ENCODE results near the gene ADARB1. TPM values are rescaled to one million over a fixed set of nuclear protein-coding genes. Genes with fewer than 3 reads are reported as not detected.

Gene ADARB1
- polyA plus RNA-seq, 3 donors = 0.40 to 2.6 (median 1.0) TPM

- no peak overlapping the region for H3K4me3 Mint-ChIP-seq
- Histone ChIP-seq H3K4me3 (replicated peaks in 1 of 3; ENCODE audit: low read depth in 2 of 3, low read length in 3 of 3) (no peak overlapping the region), H3K9me3 (replicated peaks in 1 of 2; ENCODE audit: control insufficient read depth in 1 of 2, insufficient read depth in 1 of 2, low read length in 2 of 2) (no peaks in the 10 kb centered on the region), H3K27me3 (ENCODE audit: control insufficient read depth in 2 of 2, insufficient read depth in 2 of 2, low read length in 2 of 2) (peaks cover 11 to 15% of the 10 kb centered on the region in 2 donors), H4K20me1 (ENCODE audit: insufficient read depth, low read length) (no peaks in the 10 kb centered on the region), H3K4me2 (replicated peaks; ENCODE audit: extremely low read depth, low read length, poor library complexity, severe bottlenecking) (no peak overlapping the region), H3K9ac (ENCODE audit: insufficient read depth, low read length, poor library complexity, severe bottlenecking) (no peak overlapping the region), H3K79me2 (ENCODE audit: insufficient read depth, low read length) (no peaks in the 10 kb centered on the region), H3K27ac (ENCODE audit: low read depth in 1 of 2, low read length in 2 of 2) (no peak overlapping the region), H3K36me3 (replicated peaks in 1 of 2; ENCODE audit: control insufficient read depth in 1 of 2, insufficient read depth in 2 of 2, low read length in 2 of 2) (no peaks in the 10 kb centered on the region), H3K4me1 (ENCODE audit: control insufficient read depth in 1 of 2, insufficient read depth in 2 of 2, low read length in 2 of 2) (peaks cover 28 to 33% of the 10 kb centered on the region in 2 donors), H2AFZ (ENCODE audit: insufficient read depth, low read depth, low read length, poor library complexity, severe bottlenecking) (no peak overlapping the region)
- WGBS (ENCODE audit: insufficient coverage) = 91% methylated on average over 3 of the region's 5 CpGs
- peaks cover 14 to 38% (median 20%) of the 10 kb centered on the region in 3 donors for H3K27me3 Mint-ChIP-seq (ENCODE audit: low read depth in 3 of 3)
- no peak for TF ChIP-seq CTCF (IDR thresholded peaks at IDR 0.05)
- H3K27ac Mint-ChIP-seq = no peak overlapping the region
- H3K4me1 Mint-ChIP-seq = peaks cover 39% of the 10 kb centered on the region
- no peak for DNase-seq
- intact Hi-C loops (cut with micrococcal nuclease) = loop anchor here in 1 of 2 donors (2.0 to 10.0 kb wide), 2 partner anchors 51 to 265 kb away; partner anchors contain the start of gene SUMO3
- peaks cover 0 to 8% (median 2%) of the 10 kb centered on the region in 7 donors for H3K9me3 Mint-ChIP-seq
- H3K36me3 Mint-ChIP-seq = peaks cover 10% of the 10 kb centered on the region in 2 donors
These were observed 5.9 kb downstream of the ADARB1 start for GRCh38 chr21:45080232-45080631.

- no peak overlapping the region for H2AFZ ChIP-seq (ENCODE audit: insufficient read depth, low read depth, low read length, poor library complexity, severe bottlenecking)
- H4K20me1 ChIP-seq (ENCODE audit: insufficient read depth, low read length) = no peaks in the 10 kb centered on the region
- no peak overlapping the region for H3K4me3 ChIP-seq (replicated peaks in 1 of 3; ENCODE audit: low read depth in 2 of 3, low read length in 3 of 3)
- intact Hi-C loops (cut with micrococcal nuclease) = loop anchor here in 1 of 2 donors (2.0 to 10.0 kb wide), 2 partner anchors 50 to 266 kb away; partner anchors contain the start of gene SUMO3
- H3K4me2 ChIP-seq (replicated peaks; ENCODE audit: extremely low read depth, low read length, poor library complexity, severe bottlenecking) = no peak overlapping the region
- peaks cover 5 to 9% of the 10 kb centered on the region in 2 donors for H3K27me3 ChIP-seq (ENCODE audit: control insufficient read depth in 2 of 2, insufficient read depth in 2 of 2, low read length in 2 of 2)
- no peak for DNase-seq
- Mint-ChIP-seq H3K27ac (no peak overlapping the region), H3K9me3 (peaks cover 0 to 5% (median 0%) of the 10 kb centered on the region in 7 donors), H3K4me3 (no peak overlapping the region), H3K27me3 (ENCODE audit: low read depth in 3 of 3) (peaks cover 9 to 32% (median 14%) of the 10 kb centered on the region in 3 donors), H3K4me1 (peaks cover 34% of the 10 kb centered on the region), H3K36me3 (peaks cover 6% of the 10 kb centered on the region in 2 donors)
- peaks cover 22 to 27% of the 10 kb centered on the region in 2 donors for H3K4me1 ChIP-seq (ENCODE audit: control insufficient read depth in 1 of 2, insufficient read depth in 2 of 2, low read length in 2 of 2)
- H3K9ac ChIP-seq (ENCODE audit: insufficient read depth, low read length, poor library complexity, severe bottlenecking) = no peak overlapping the region
- WGBS (ENCODE audit: insufficient coverage) = 70% methylated on average over 2 of the region's 8 CpGs
- no peaks in the 10 kb centered on the region for H3K9me3 ChIP-seq (replicated peaks in 1 of 2; ENCODE audit: control insufficient read depth in 1 of 2, insufficient read depth in 1 of 2, low read length in 2 of 2)
- H3K36me3 ChIP-seq (replicated peaks in 1 of 2; ENCODE audit: control insufficient read depth in 1 of 2, insufficient read depth in 2 of 2, low read length in 2 of 2) = no peaks in the 10 kb centered on the region
- no peaks in the 10 kb centered on the region for H3K79me2 ChIP-seq (ENCODE audit: insufficient read depth, low read length)
- no peak overlapping the region for H3K27ac ChIP-seq (ENCODE audit: low read depth in 1 of 2, low read length in 2 of 2)
- no peak for TF ChIP-seq CTCF (IDR thresholded peaks at IDR 0.05)
These were observed 6.4 kb downstream of the ADARB1 start for GRCh38 chr21:45080639-45081414.

All from CD14-positive monocyte (primary cell).